22Rv1 (cell line): ENCODE measurements around the gene CREG1.

Experiments
- CTCF ChIP-seq: fragments of 450-650 bp; IDR thresholded peaks from 2 replicates; pipeline ENCODE4 v1.5.1; 2017; ENCODE audit warnings: mild to moderate bottlenecking
- ZFX ChIP-seq: fragments of 450-650 bp; IDR thresholded peaks from 2 replicates; pipeline ENCODE4 v1.6.1; 2017; ENCODE audit warnings: antibody characterized with exemption, borderline replicate concordance

GRCh38 chr1:167567663-167568062 is 14.1 kb upstream of the CREG1 start:
- TF ChIP-seq CTCF (no peak), ZFX (no peak)
